ENCODE data around the gene MTURN.

The MTURN gene

GRCh38 chr7:30146127-30146612 lies 11.4 kb downstream of the MTURN start:
- no peak overlapping the region for H3K27ac ChIP-seq (ENCODE audit: insufficient read depth, low read length, poor library complexity, severe bottlenecking)
- no peak for DNase-seq

GRCh38 chr7:30147223-30147622 lies 12.4 kb downstream of the MTURN start:
- H3K4me3 ChIP-seq (ENCODE audit: insufficient read depth, low read depth, low read length, poor library complexity, severe bottlenecking) = no peak overlapping the region
- H3K4me1 ChIP-seq (ENCODE audit: control insufficient read depth, insufficient read depth, low read length, poor library complexity, severe bottlenecking) = no peaks in the 10 kb centered on the region
- H3K9me3 ChIP-seq (ENCODE audit: control insufficient read depth, low read length) = no peaks in the 10 kb centered on the region

More at GRCh38 chr7:30146127-30146612, 11.4 kb downstream of the MTURN start:
- no peak overlapping the region for H3K4me3 ChIP-seq (ENCODE audit: insufficient read depth, low read depth, low read length, poor library complexity, severe bottlenecking)
- no peaks in the 10 kb centered on the region for H3K4me1 ChIP-seq (ENCODE audit: control insufficient read depth, insufficient read depth, low read length, poor library complexity, severe bottlenecking)
- H3K9me3 ChIP-seq (ENCODE audit: control insufficient read depth, low read length) = no peaks in the 10 kb centered on the region
- no peaks in the 10 kb centered on the region for H3K36me3 ChIP-seq (ENCODE audit: control insufficient read depth, insufficient read depth, low read length)
- no peaks in the 10 kb centered on the region for H3K27me3 ChIP-seq (replicated peaks; ENCODE audit: control insufficient read depth, insufficient read depth, low read length, poor library complexity, severe bottlenecking)

DNA sequence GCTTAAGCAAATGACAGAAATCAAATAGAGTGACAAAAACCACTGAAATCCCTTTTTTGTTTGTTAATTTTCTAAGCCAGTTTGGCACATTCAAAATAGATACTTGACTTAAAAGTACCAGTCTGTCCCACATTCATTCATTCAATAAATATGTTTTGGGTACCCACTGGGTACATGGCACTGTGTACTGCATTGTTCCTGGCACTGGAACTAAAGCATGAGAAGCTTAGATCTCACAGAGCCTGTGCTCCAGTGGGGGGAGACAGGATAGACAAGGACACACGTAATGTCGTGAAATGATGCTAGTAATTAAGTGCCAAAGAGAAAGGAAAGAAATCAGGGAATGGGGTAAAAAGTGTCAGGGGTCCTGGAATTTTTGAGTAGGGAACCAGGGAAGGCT lies 13.0 kb downstream of the MTURN start:
- no peaks in the 10 kb centered on the region for H3K4me1 ChIP-seq (ENCODE audit: control insufficient read depth, insufficient read depth, low read length, poor library complexity, severe bottlenecking)
- no peaks in the 10 kb centered on the region for H3K27me3 ChIP-seq (replicated peaks; ENCODE audit: control insufficient read depth, insufficient read depth, low read length, poor library complexity, severe bottlenecking)
- no peak overlapping the region for H3K4me3 ChIP-seq (ENCODE audit: insufficient read depth, low read depth, low read length, poor library complexity, severe bottlenecking)
- DNase-seq = no peak
- no peaks in the 10 kb centered on the region for H3K9me3 ChIP-seq (ENCODE audit: control insufficient read depth, low read length)
- no peaks in the 10 kb centered on the region for H3K36me3 ChIP-seq (ENCODE audit: control insufficient read depth, insufficient read depth, low read length)
- H3K27ac ChIP-seq (ENCODE audit: insufficient read depth, low read length, poor library complexity, severe bottlenecking) = no peak overlapping the region

More at GRCh38 chr7:30147223-30147622, 12.4 kb downstream of the MTURN start:
- no peak overlapping the region for H3K27ac ChIP-seq (ENCODE audit: insufficient read depth, low read length, poor library complexity, severe bottlenecking)
- DNase-seq = no peak
- no peaks in the 10 kb centered on the region for H3K27me3 ChIP-seq (replicated peaks; ENCODE audit: control insufficient read depth, insufficient read depth, low read length, poor library complexity, severe bottlenecking)
- no peaks in the 10 kb centered on the region for H3K36me3 ChIP-seq (ENCODE audit: control insufficient read depth, insufficient read depth, low read length)

DNA sequence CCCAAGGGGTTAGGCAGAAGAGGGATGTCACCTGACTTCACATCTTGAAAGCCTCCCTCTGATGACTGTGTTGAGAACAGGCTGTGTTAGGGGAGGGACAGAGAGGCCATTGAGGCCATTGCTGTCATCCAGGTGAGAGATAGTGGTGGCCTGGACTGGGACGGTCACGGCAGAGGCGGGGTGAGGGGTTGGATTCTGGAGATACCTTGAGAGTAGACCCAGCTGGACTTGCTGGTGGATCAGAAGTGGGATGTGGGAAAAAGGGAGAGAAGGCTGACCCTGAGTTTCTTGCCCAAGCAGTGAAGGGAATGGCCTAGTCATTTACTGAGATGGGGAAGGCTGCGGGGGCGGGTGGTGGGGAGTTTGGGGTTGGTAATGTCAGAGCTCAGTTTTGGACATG lies 13.6 kb downstream of the MTURN start:
- no peak overlapping the region for H3K4me3 ChIP-seq (ENCODE audit: insufficient read depth, low read depth, low read length, poor library complexity, severe bottlenecking)

GRCh38 chr7:30148951-30149459 lies 14.2 kb downstream of the MTURN start:
- H3K4me1 ChIP-seq (ENCODE audit: control insufficient read depth, insufficient read depth, low read length, poor library complexity, severe bottlenecking) = no peaks in the 10 kb centered on the region
- no peaks in the 10 kb centered on the region for H3K9me3 ChIP-seq (ENCODE audit: control insufficient read depth, low read length)
- H3K4me3 ChIP-seq (ENCODE audit: insufficient read depth, low read depth, low read length, poor library complexity, severe bottlenecking) = no peak overlapping the region
- no peaks in the 10 kb centered on the region for H3K36me3 ChIP-seq (ENCODE audit: control insufficient read depth, insufficient read depth, low read length)
- no peak for DNase-seq
- no peaks in the 10 kb centered on the region for H3K27me3 ChIP-seq (replicated peaks; ENCODE audit: control insufficient read depth, insufficient read depth, low read length, poor library complexity, severe bottlenecking)
- no peak overlapping the region for H3K27ac ChIP-seq (ENCODE audit: insufficient read depth, low read length, poor library complexity, severe bottlenecking)

More for the DNA sequence above, 13.6 kb downstream of the MTURN start:
- Histone ChIP-seq H3K36me3 (ENCODE audit: control insufficient read depth, insufficient read depth, low read length) (no peaks in the 10 kb centered on the region), H3K9me3 (ENCODE audit: control insufficient read depth, low read length) (no peaks in the 10 kb centered on the region), H3K27ac (ENCODE audit: insufficient read depth, low read length, poor library complexity, severe bottlenecking) (no peak overlapping the region), H3K4me1 (ENCODE audit: control insufficient read depth, insufficient read depth, low read length, poor library complexity, severe bottlenecking) (no peaks in the 10 kb centered on the region), H3K27me3 (replicated peaks; ENCODE audit: control insufficient read depth, insufficient read depth, low read length, poor library complexity, severe bottlenecking) (no peaks in the 10 kb centered on the region)
- no peak for DNase-seq

DNA sequence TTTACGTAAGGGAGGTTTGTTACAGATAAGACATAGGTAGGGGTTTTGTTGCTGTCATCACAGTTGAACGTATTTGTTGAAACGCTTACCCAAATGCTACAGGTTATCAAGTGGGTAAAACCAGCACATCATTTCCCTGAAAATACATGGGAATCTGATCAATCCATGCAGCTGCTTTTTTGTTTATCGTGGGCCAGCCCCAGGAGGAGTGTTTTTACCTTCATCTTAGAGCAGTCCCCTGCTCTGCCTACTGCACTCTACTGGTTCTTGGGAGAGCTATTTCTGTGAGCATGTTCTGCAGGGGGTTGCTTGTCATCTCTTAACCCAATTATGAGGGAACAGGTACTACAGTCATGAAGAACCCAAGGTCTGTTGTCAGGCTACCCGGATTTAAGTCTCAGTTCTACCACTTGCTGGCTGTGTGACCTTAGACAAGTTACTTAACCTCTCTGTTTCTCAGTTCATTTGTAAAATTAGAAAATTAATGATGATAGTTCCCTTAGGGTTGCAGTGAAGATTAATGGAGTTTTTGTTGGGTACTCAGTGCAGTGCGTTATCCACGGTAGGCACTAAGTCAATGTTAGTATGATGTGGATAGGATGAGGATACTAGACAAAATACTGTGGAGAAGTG lies 15.0 kb downstream of the MTURN start:
- no peak for DNase-seq
- Histone ChIP-seq H3K4me1 (ENCODE audit: control insufficient read depth, insufficient read depth, low read length, poor library complexity, severe bottlenecking) (no peaks in the 10 kb centered on the region), H3K36me3 (ENCODE audit: control insufficient read depth, insufficient read depth, low read length) (no peaks in the 10 kb centered on the region), H3K9me3 (ENCODE audit: control insufficient read depth, low read length) (no peaks in the 10 kb centered on the region), H3K27ac (ENCODE audit: insufficient read depth, low read length, poor library complexity, severe bottlenecking) (no peak overlapping the region), H3K4me3 (ENCODE audit: insufficient read depth, low read depth, low read length, poor library complexity, severe bottlenecking) (no peak overlapping the region), H3K27me3 (replicated peaks; ENCODE audit: control insufficient read depth, insufficient read depth, low read length, poor library complexity, severe bottlenecking) (no peaks in the 10 kb centered on the region)

DNA sequence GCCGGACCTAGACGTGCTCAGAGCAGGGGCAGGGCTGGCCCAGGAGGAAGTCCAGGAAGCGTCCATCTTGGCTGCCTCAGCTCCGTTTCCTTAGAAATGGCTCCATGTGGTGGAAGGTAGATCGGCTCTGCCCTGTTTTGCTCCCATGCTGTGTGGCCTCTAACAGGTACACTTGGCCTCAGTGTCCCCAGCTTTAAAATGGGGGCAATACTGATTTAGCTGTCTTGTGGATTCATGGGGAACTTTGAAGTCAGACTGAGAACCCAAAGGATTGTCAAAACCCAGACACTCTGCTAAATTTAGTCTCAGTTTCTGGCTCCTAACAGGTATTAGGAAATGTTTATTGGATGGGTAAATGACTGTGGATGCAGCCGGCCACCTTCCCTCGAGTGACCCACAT lies 15.9 kb downstream of the MTURN start:
- Histone ChIP-seq H3K27ac (ENCODE audit: insufficient read depth, low read length, poor library complexity, severe bottlenecking) (no peak overlapping the region), H3K4me1 (ENCODE audit: control insufficient read depth, insufficient read depth, low read length, poor library complexity, severe bottlenecking) (no peaks in the 10 kb centered on the region), H3K4me3 (ENCODE audit: insufficient read depth, low read depth, low read length, poor library complexity, severe bottlenecking) (no peak overlapping the region), H3K36me3 (ENCODE audit: control insufficient read depth, insufficient read depth, low read length) (no peaks in the 10 kb centered on the region), H3K9me3 (ENCODE audit: control insufficient read depth, low read length) (no peaks in the 10 kb centered on the region), H3K27me3 (replicated peaks; ENCODE audit: control insufficient read depth, insufficient read depth, low read length, poor library complexity, severe bottlenecking) (no peaks in the 10 kb centered on the region)
- no peak for DNase-seq

DNA sequence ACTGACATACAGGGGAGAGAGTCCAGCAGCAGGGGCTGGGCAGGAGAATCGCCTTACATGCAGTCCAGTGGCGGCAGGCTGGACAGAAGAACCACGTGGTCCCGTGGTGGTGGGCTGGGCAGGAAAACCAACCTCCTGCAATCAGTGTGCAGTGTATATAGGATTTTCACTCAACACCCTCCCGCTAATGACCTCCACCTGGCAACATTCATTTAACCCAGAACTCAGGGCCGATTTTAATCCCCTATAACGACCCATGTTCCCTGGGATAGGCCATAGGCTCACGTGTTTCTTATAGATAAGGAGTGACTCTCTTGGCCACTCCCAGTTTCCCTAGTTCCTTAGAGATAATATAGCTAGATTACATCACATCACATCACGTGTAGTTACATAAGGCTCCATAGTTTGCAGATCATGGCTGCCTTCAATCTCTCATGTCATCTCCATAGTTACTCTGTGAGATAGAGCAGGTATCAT lies 19.4 kb downstream of the MTURN start:
- H3K36me3 ChIP-seq (ENCODE audit: control insufficient read depth, insufficient read depth, low read length) = no peaks in the 10 kb centered on the region
- H3K27ac ChIP-seq (ENCODE audit: insufficient read depth, low read length, poor library complexity, severe bottlenecking) = no peak overlapping the region
- no peaks in the 10 kb centered on the region for H3K9me3 ChIP-seq (ENCODE audit: control insufficient read depth, low read length)
- no peaks in the 10 kb centered on the region for H3K4me1 ChIP-seq (ENCODE audit: control insufficient read depth, insufficient read depth, low read length, poor library complexity, severe bottlenecking)
- H3K27me3 ChIP-seq (replicated peaks; ENCODE audit: control insufficient read depth, insufficient read depth, low read length, poor library complexity, severe bottlenecking) = no peaks in the 10 kb centered on the region
- DNase-seq = no peak
- no peak overlapping the region for H3K4me3 ChIP-seq (ENCODE audit: insufficient read depth, low read depth, low read length, poor library complexity, severe bottlenecking)

- Histone ChIP-seq H3K27ac (ENCODE audit: insufficient read depth, low read length, poor library complexity, severe bottlenecking) (no peak overlapping the region), H3K27me3 (replicated peaks; ENCODE audit: control insufficient read depth, insufficient read depth, low read length, poor library complexity, severe bottlenecking) (no peaks in the 10 kb centered on the region), H3K36me3 (ENCODE audit: control insufficient read depth, insufficient read depth, low read length) (no peaks in the 10 kb centered on the region), H3K4me3 (ENCODE audit: insufficient read depth, low read depth, low read length, poor library complexity, severe bottlenecking) (no peak overlapping the region), H3K4me1 (ENCODE audit: control insufficient read depth, insufficient read depth, low read length, poor library complexity, severe bottlenecking) (no peaks in the 10 kb centered on the region), H3K9me3 (ENCODE audit: control insufficient read depth, low read length) (no peaks in the 10 kb centered on the region)
- DNase-seq = no peak
These were observed 20.7 kb downstream of the MTURN start for GRCh38 chr7:30155481-30155880.

- no peaks in the 10 kb centered on the region for H3K36me3 ChIP-seq (ENCODE audit: control insufficient read depth, insufficient read depth, low read length)
- H3K9me3 ChIP-seq (ENCODE audit: control insufficient read depth, low read length) = no peaks in the 10 kb centered on the region
- no peak overlapping the region for H3K27ac ChIP-seq (ENCODE audit: insufficient read depth, low read length, poor library complexity, severe bottlenecking)
- no peaks in the 10 kb centered on the region for H3K27me3 ChIP-seq (replicated peaks; ENCODE audit: control insufficient read depth, insufficient read depth, low read length, poor library complexity, severe bottlenecking)
- no peak overlapping the region for H3K4me3 ChIP-seq (ENCODE audit: insufficient read depth, low read depth, low read length, poor library complexity, severe bottlenecking)
- no peaks in the 10 kb centered on the region for H3K4me1 ChIP-seq (ENCODE audit: control insufficient read depth, insufficient read depth, low read length, poor library complexity, severe bottlenecking)
- DNase-seq = no peak
These were observed 22.4 kb downstream of the MTURN start for GRCh38 chr7:30157204-30157603.

Data from effector memory CD4-positive, alpha-beta T cell (primary cell).